Measurements from ENCODE around the gene SIDT1. TPM values are rescaled to one million over a fixed set of nuclear protein-coding genes. Genes with fewer than 3 reads are reported as not detected.

Gene SIDT1
- total RNA-seq, 1 donor from 2014 or later = not detected

GRCh38 chr3:113589971-113590370, 57.6 kb downstream of the SIDT1 start:
- intact Hi-C loops (cut with DNase I) = no loop called here
- Histone ChIP-seq H3K4me1 (no peaks in the 10 kb centered on the region), H3K4me3 (no peak overlapping the region), H3K27ac (no peak overlapping the region), H3K9me3 (no peaks in the 10 kb centered on the region), H3K27me3 (no peaks in the 10 kb centered on the region), H3K36me3 (no peaks in the 10 kb centered on the region)
- DNase-seq (ENCODE audit: low spot score in 2 of 2) = no peak
- TF ChIP-seq CTCF (IDR thresholded peaks at IDR 0.05) = no peak

GRCh38 chr3:113590983-113591382, 58.6 kb downstream of the SIDT1 start:
- H3K9me3 ChIP-seq = no peaks in the 10 kb centered on the region
- no peaks in the 10 kb centered on the region for H3K36me3 ChIP-seq
- no peak for TF ChIP-seq CTCF (IDR thresholded peaks at IDR 0.05)
- intact Hi-C loops (cut with DNase I) = no loop called here
- DNase-seq (ENCODE audit: low spot score in 2 of 2) = no peak
- no peaks in the 10 kb centered on the region for H3K27me3 ChIP-seq
- H3K27ac ChIP-seq = no peak overlapping the region
- no peak overlapping the region for H3K4me3 ChIP-seq
- H3K4me1 ChIP-seq = no peaks in the 10 kb centered on the region

GRCh38 chr3:113594066-113594465, 61.7 kb downstream of the SIDT1 start:
- intact Hi-C loops (cut with DNase I) = no loop called here
- Histone ChIP-seq H3K9me3 (no peaks in the 10 kb centered on the region), H3K27ac (no peak overlapping the region), H3K36me3 (no peaks in the 10 kb centered on the region), H3K4me3 (no peak overlapping the region), H3K27me3 (no peaks in the 10 kb centered on the region), H3K4me1 (no peaks in the 10 kb centered on the region)
- DNase-seq (ENCODE audit: low spot score in 2 of 2) = no peak
- TF ChIP-seq CTCF (IDR thresholded peaks at IDR 0.05) = no peak

GRCh38 chr3:113597596-113598354, 65.4 kb downstream of the SIDT1 start:
- DNase-seq (ENCODE audit: low spot score in 2 of 2) = no peak
- no peak overlapping the region for H3K27ac ChIP-seq
- no peaks in the 10 kb centered on the region for H3K4me1 ChIP-seq
- TF ChIP-seq CTCF (IDR thresholded peaks at IDR 0.05) = no peak
- no peaks in the 10 kb centered on the region for H3K36me3 ChIP-seq
- H3K9me3 ChIP-seq = no peaks in the 10 kb centered on the region
- H3K4me3 ChIP-seq = no peak overlapping the region
- H3K27me3 ChIP-seq = no peaks in the 10 kb centered on the region
- intact Hi-C loops (cut with DNase I) = no loop called here

GRCh38 chr3:113600418-113601182, 68.2 kb downstream of the SIDT1 start:
- Histone ChIP-seq H3K27me3 (no peaks in the 10 kb centered on the region), H3K4me3 (no peak overlapping the region), H3K27ac (no peak overlapping the region), H3K4me1 (no peaks in the 10 kb centered on the region), H3K36me3 (no peaks in the 10 kb centered on the region), H3K9me3 (no peaks in the 10 kb centered on the region)
- intact Hi-C loops (cut with DNase I) = no loop called here
- TF ChIP-seq CTCF (IDR thresholded peaks at IDR 0.05) = no peak
- no peak for DNase-seq (ENCODE audit: low spot score in 2 of 2)

Data from ascending aorta (tissue), 2 donors.